PC-3 (cell line): ENCODE data around the gene FLCN. TPM values are rescaled to one million over a fixed set of nuclear protein-coding genes. Genes with fewer than 3 reads are reported as not detected.

Experiments used
- ATAC-seq: fragments of 200-7000 bp; cut with Tn5 transposase; 2 replicates; pipeline ENCODE4 v1.9.1; 2020; ENCODE audit warnings: mild to moderate bottlenecking, moderate library complexity
- BruUV-seq: library from RNA; stranded (reverse); fragments of 400-500 nt; replicated peaks from 2 replicates; lab custom pipeline; 2021; lab: Mats Ljungman, UMichigan
- CTCF ChIA-PET: fragments of 300-600 bp; sonication (Branson Sonifier 250); formaldehyde crosslinking; loops from one replicate; lab custom pipeline; 2022; ENCODE audit warnings: antibody characterized with exemption; lab: Charles Lee
- POLR2A ChIA-PET: fragments of 300-600 bp; sonication (Branson Sonifier 250); formaldehyde crosslinking; loops from one replicate; lab custom pipeline; 2022; ENCODE audit warnings: antibody characterized with exemption; ENCODE audit not compliant: unreplicated experiment; lab: Charles Lee
- DNase-seq: peaks from one replicate; pipeline ENCODE4 v3.0.0-alpha.2; 2015
- H2AFZ ChIP-seq: fragments of 300-600 bp; sonication (generic); 2 replicates; pipeline ENCODE4 v1.6.0; 2016; ENCODE audit warnings: antibody characterized with exemption, low read length
- H3F3A ChIP-seq: fragments of 300-600 bp; sonication (generic); one replicate; pipeline ENCODE4 v1.6.0; 2017; ENCODE audit warnings: antibody characterized with exemption, low read length, control low read depth, mild to moderate bottlenecking; ENCODE audit not compliant: unreplicated experiment
- H3K27ac ChIP-seq: fragments of 300-600 bp; sonication (generic); 2 replicates; pipeline ENCODE4 v1.5.1; 2016; ENCODE audit warnings: mild to moderate bottlenecking, low read length
- H3K27me3 ChIP-seq: fragments of 300-600 bp; sonication (generic); 2 replicates; pipeline ENCODE4 v1.6.1; 2016; ENCODE audit warnings: low read length, mixed read lengths
- H3K36me3 ChIP-seq: fragments of 300-600 bp; sonication (generic); 2 replicates; pipeline ENCODE4 v1.6.1; 2016; ENCODE audit warnings: low read depth, mixed run types, low read length, mixed read lengths
- H3K4me1 ChIP-seq: fragments of 300-600 bp; sonication (generic); 2 replicates; pipeline ENCODE4 v1.5.1; 2016; ENCODE audit warnings: low read length; ENCODE audit not compliant: insufficient read depth
- H3K4me2 ChIP-seq: fragments of 300-600 bp; sonication (generic); 2 replicates; pipeline ENCODE4 v1.6.0; 2016; ENCODE audit warnings: low read length
- H3K4me3 ChIP-seq: fragments of 300-600 bp; sonication (generic); 2 replicates; pipeline ENCODE4 v1.5.1; 2016; ENCODE audit warnings: mild to moderate bottlenecking, low read length, mixed read lengths
- H3K79me2 ChIP-seq: fragments of 300-600 bp; sonication (generic); 2 replicates; pipeline ENCODE4 v1.6.1; 2017; ENCODE audit warnings: low read length, mixed read lengths
- H3K9ac ChIP-seq: fragments of 300-600 bp; sonication (generic); 2 replicates; pipeline ENCODE4 v1.6.0; 2016; ENCODE audit warnings: mild to moderate bottlenecking, low read length
- H3K9me2 ChIP-seq: fragments of 300-600 bp; sonication (generic); replicated peaks from 2 replicates; pipeline ENCODE4 v1.6.1; 2016; ENCODE audit warnings: mixed run types, low read length, mixed read lengths
- H3K9me3 ChIP-seq: fragments of 300-600 bp; sonication (generic); 2 replicates; pipeline ENCODE4 v1.6.1; 2016; ENCODE audit warnings: low read length, mixed read lengths
- H4K20me1 ChIP-seq: fragments of 300-600 bp; sonication (generic); 2 replicates; pipeline ENCODE4 v1.6.1; 2016; ENCODE audit warnings: low read length, mixed read lengths
- CTCF ChIP-seq: fragments of 300-600 bp; sonication (generic); conservative IDR thresholded peaks from 2 replicates; pipeline ENCODE4 v1.5.1; 2017; ENCODE audit warnings: antibody characterized with exemption, low read depth, mild to moderate bottlenecking, low read length
- EZH2 ChIP-seq: fragments of 300-600 bp; sonication (generic); IDR thresholded peaks from one replicate; pipeline ENCODE4 v1.6.1; 2017; ENCODE audit warnings: antibody characterized with exemption, mild to moderate bottlenecking, low read length; ENCODE audit not compliant: unreplicated experiment
- EZH2phosphoT487 ChIP-seq: fragments of 300-600 bp; sonication (generic); IDR thresholded peaks from 2 replicates; pipeline ENCODE4 v1.6.1; 2018; ENCODE audit warnings: mild to moderate bottlenecking, antibody characterized with exemption, low read length, borderline replicate concordance
- intact Hi-C: fragments of 100-400 bp; cut with micrococcal nuclease; formaldehyde crosslinking; loops from 2 replicates; pipeline ENCODE4 v1.9.0; 2023
- total RNA-seq: library from RNA; depleted of rRNA; stranded (reverse); fragments of >200 nt; gene quantifications from 2 replicates; pipeline ENCODE4 v1.2.3, GENCODE V29; 2014

The FLCN gene
- total RNA-seq, 1 experiment from 2014 or later: 30.8 TPM

GRCh38 chr17:17203173-17203730 lies 33.7 kb downstream of the FLCN start:
- DNase-seq (no peak), ATAC-seq (no peak)
- Histone ChIP-seq H3K9me2 (no peaks in the 10 kb centered on the region), H3K4me3 (no peak overlapping the region; the same call in 1 of the 2 replicates), H3K4me2 (peak overlapping the region; percentile 99), H3K27me3 (no peaks in the 10 kb centered on the region), H3K9me3 (no peaks in the 10 kb centered on the region), H3K27ac (no peak overlapping the region), H3K36me3 (peaks cover 8% of the 10 kb centered on the region; the same call in 1 of the 2 replicates), H2AFZ (no peak overlapping the region), H3K79me2 (peaks cover 36% of the 10 kb centered on the region), H3K9ac (no peak overlapping the region), H4K20me1 (no peaks in the 10 kb centered on the region), H3K4me1 (peaks cover 25% of the 10 kb centered on the region), H3F3A (peaks cover 13% of the 10 kb centered on the region)
- intact Hi-C loops: no loop called here
- ChIA-PET POLR2A (no interaction called here), CTCF (no interaction called here)
- no TSS peak for BruUV-seq
- TF ChIP-seq EZH2 (no peak), EZH2phosphoT487 (no peak), CTCF (no peak)

GRCh38 chr17:17201907-17202306 lies 35.1 kb downstream of the FLCN start:
- BruUV-seq: no TSS peak
- H3K9ac ChIP-seq: no peak overlapping the region

More at GRCh38 chr17:17201907-17202306, 35.1 kb downstream of the FLCN start:
- ChIA-PET POLR2A (interaction anchor here (0.5 kb wide), 1 partner anchor 80 kb away, joined by 6 read pairs; no protein-coding TSS in a partner anchor), CTCF (no interaction called here)
- Histone ChIP-seq H3F3A (peaks cover 3% of the 10 kb centered on the region), H3K27me3 (no peaks in the 10 kb centered on the region), H2AFZ (no peak overlapping the region), H3K4me1 (peaks cover 25% of the 10 kb centered on the region), H3K27ac (no peak overlapping the region), H3K4me3 (no peak overlapping the region), H3K36me3 (peaks cover 8% of the 10 kb centered on the region; the same call in 1 of the 2 replicates), H3K9me2 (no peaks in the 10 kb centered on the region), H3K79me2 (peaks cover 36% of the 10 kb centered on the region), H4K20me1 (no peaks in the 10 kb centered on the region), H3K4me2 (no peak overlapping the region), H3K9me3 (no peaks in the 10 kb centered on the region)
- TF ChIP-seq CTCF (no peak), EZH2phosphoT487 (no peak), EZH2 (no peak)
- ATAC-seq (no peak), DNase-seq (no peak)
- intact Hi-C loops: no loop called here
